Measurements from ENCODE around the gene JOSD1.
A peak's percentile ranks its signal among the peaks of the same experiment; 100 is the strongest.

Gene JOSD1

DNA sequence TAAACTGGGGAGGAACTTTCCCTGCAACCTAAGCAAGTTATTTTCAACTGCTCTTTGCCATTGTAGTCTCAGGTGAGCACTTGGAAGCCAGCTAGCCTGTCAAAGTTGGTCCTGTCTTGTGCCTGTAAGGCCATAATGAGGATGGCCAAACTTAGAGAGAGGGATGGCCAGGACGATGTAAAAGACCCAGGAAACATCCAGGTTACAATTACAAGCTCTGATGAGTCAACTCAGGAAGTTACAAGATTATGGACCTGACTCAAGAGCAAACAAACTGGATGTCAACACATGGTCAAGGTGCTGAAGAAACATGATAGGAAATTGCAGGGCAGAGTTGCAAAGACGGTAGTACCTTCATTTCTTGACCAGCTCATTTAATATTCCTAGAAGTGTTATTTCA is 6.6 kb upstream of the JOSD1 start:
- no peak for DNase-seq (ENCODE audit: low read depth)
- H3K4me3 ChIP-seq (ENCODE audit: low read length) = peak overlapping the region; percentile 70
- TF ChIP-seq CTCF (conservative IDR thresholded peaks at IDR 0.05; ENCODE audit: low read depth, low read length) = no peak

DNA sequence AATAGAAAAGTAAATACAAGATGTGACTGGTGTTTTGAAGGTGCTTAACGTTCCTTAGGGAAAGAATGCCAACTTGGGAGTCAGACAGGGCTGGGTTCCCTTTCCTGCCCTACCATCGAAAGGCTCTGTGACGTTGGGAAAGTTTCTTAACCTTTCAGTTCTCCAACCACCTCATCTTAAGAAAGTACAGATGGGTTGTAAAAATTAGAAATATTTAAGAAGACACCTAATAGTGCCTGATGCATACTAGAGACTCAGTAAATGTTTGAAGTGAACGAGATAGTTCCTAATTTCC is 6.1 kb upstream of the JOSD1 start:
- DNase-seq (ENCODE audit: low read depth) = no peak
- H3K4me3 ChIP-seq (ENCODE audit: low read length) = peak overlapping the region; percentile 70

DNA sequence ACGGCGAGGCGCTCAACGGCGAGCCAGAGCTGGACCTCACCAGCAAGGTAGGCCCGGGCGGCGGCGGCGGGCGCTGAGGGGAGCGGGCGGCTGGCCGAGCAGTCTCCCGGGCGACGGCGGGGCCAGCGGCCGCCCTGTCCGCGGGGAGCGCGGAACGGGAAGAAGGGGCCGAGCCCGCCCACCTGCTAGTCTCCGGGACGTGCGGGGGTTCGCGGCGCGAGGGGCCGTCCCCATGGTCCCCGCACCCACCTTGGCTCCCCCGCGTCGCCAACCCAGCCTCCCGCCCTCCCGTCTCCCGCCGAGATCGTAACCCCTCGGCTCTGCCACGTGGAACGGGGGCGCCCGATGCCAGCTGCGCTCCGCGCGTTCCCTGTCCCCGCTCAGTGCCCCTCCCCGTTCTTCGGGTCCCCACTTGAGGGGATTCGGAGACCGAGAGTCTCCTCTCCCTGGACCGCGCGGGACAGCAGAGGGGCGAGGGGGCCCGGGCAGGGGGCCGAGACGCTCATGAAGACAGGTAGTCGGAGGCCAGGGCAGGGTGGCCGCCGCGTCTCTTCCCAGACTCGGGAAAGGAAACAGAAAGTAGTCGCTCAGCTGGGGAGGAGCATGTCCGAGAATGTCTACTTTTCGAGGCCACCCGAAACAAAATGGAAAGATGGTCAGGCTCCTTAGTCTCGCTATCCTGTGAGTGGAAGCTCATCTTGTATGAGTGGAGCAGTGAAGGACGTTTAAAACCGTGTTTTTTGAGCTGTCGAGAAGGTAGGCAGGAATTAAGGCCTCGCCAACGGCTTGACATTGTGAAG is 5.6 kb upstream of the JOSD1 start:
- peak overlapping the region; percentile 70 for H3K4me3 ChIP-seq (ENCODE audit: low read length)
- no peak for TF ChIP-seq CTCF (conservative IDR thresholded peaks at IDR 0.05; ENCODE audit: low read depth, low read length)
- DNase-seq (ENCODE audit: low read depth) = no peak

More for the DNA sequence above, 6.1 kb upstream of the JOSD1 start:
- TF ChIP-seq CTCF (conservative IDR thresholded peaks at IDR 0.05; ENCODE audit: low read depth, low read length) = no peak

GRCh38 chr22:38705235-38706100 is 4.7 kb upstream of the JOSD1 start, which contains the start of gene GTPBP1:
GTPBP1 (plus strand) TSS chr22:38705944; CDS start chr22:38705956, 12 bp downstream.
- TF ChIP-seq CTCF (conservative IDR thresholded peaks at IDR 0.05; ENCODE audit: low read depth, low read length) = no peak
- peak; percentile 100 for DNase-seq (ENCODE audit: low read depth)
- peak within 1 kb of the TSS; percentile 70 for H3K4me3 ChIP-seq (ENCODE audit: low read length)

GRCh38 chr22:38704654-38705234 is 4.0 kb upstream of the JOSD1 start:
- peak overlapping the region; percentile 49 for H3K4me3 ChIP-seq (ENCODE audit: low read length)
- no peak for TF ChIP-seq CTCF (conservative IDR thresholded peaks at IDR 0.05; ENCODE audit: low read depth, low read length)
- DNase-seq (ENCODE audit: low read depth) = no peak

GRCh38 chr22:38700270-38700788 is 414 bp downstream of the JOSD1 start:
- no peak for DNase-seq (ENCODE audit: low read depth)
- no peak for TF ChIP-seq CTCF (conservative IDR thresholded peaks at IDR 0.05; ENCODE audit: low read depth, low read length)

More at GRCh38 chr22:38700270-38700788, 414 bp downstream of the JOSD1 start:
- H3K4me3 ChIP-seq (ENCODE audit: low read length) = peak overlapping the region; percentile 67
